GM21619 (cell line): ENCODE results near the gene TEKT4.
"Not testable (repeated sequence)": the region's sequence is repeated elsewhere in the genome, so short reads cannot be mapped to it uniquely, and the experiment has no call there.

Experiments used
- ATAC-seq: cut with Tn5 transposase; IDR thresholded peaks from one replicate; pipeline ENCODE4 v1.9.1; 2021; ENCODE audit not compliant: unreplicated experiment

Gene TEKT4

GRCh38 chr2:94875064-94875819 is 4.0 kb downstream of the TEKT4 start:
- no peak for ATAC-seq

- ATAC-seq, result no peak
Measured at GRCh38 chr2:94875820-94876522, 4.7 kb downstream of the TEKT4 start.

- no peak for ATAC-seq
Measured at GRCh38 chr2:94876523-94876863, 5.3 kb downstream of the TEKT4 start.

GRCh38 chr2:94877129-94877528 is 5.9 kb downstream of the TEKT4 start:
- no peak for ATAC-seq

DNA sequence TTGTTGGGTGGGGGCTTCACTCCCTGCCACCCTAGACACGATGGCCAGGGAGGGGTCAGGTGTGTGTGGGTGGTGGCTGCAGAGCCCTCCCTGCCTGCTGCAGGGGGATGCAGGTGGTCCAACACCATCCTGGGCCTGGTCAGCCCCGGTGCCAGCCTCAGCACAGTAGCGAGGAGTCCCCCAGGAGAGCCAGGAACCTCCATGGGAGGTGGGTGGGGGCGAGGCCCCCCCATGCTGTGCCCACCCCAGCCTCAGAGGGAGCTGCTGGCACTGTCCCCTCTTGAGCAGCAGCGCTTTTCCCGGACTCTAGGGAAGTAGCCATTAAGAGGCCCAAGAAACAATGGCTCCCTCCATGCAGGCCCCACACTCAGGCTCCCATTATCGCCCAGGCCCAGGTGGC is 7.3 kb downstream of the TEKT4 start:
- ATAC-seq, result not testable (repeated sequence)

GRCh38 chr2:94879314-94879981 is 8.2 kb downstream of the TEKT4 start:
- ATAC-seq, result no peak

DNA sequence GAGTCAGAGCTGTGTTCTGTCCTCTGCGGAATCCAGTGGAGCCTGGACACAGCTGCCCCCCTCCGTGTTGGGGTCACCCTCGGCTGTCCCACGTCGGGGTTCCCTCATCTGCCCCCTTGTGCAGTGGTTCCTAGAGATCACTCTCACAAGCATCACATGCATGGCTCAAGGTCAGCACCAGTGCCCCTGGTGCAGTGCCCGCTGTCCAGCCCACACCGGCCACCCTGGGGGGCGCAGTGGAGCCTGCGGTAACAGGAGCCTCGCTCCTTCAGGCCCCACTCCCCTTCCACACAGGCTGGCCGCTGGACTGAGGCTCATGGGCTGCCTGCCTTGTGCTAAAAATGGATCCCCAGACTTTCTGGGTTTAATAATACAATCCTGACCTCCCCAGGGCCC is 8.8 kb downstream of the TEKT4 start:
- ATAC-seq, result no peak

DNA sequence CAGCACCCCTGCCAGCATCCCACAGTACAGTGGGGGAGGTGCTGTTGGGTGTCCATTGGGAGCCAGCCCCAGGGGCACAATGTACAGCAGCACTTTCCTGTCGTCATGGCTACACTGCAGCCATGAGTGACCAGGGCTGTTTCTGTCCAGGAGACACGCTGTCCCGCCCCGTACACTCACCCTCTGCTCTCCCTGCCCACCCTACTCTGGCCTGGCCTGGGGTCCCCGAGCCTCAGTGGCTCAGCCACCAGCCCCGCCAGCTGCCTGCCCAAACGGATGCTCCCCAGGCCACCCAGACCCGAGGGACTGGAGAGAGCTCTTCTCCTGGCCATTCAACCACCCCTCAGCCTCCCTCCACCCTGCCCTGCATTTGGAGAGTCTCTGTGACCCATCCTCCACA is 9.3 kb downstream of the TEKT4 start:
- ATAC-seq, result no peak

DNA sequence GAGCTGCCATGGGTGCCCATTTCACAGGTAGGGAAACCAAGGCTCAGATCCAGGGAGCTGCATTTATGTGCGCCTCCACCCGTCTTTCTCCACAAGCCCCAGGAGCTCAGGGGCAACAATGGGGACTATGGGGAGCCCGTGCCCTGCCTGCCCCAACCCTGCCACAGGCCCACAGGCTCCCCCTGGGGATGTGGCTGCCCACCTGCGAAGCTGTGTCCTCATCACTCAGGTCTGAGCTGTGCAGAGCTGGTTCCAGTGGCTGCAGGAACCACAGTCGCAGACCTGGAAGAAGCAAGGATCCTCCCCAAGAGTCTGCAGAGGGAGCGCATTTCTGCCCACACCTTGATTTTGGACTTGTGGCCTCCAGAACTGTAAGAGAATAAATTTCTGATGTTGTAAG is 9.8 kb downstream of the TEKT4 start:
- no peak for ATAC-seq

DNA sequence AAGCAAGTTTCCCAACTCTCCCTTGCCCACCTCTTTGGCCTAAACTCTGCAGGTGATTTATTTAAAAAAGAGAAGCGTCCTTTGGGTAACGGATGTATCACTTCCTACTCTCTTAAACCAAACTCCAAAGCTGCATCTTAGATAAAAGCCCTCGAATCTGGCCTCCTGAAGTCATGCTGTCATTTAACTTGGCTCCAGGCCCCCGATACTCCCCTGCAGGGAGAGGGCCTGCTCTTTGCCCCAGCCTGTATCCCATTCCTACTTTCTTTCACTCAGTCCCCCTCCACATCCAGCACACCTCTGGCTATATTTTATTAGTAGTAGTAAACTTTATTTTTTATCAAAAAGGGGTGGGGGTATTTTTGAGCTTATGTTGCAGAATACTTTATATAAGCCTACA is 19.0 kb downstream of the TEKT4 start:
- no peak for ATAC-seq

- not testable (repeated sequence) for ATAC-seq
Measured at GRCh38 chr2:94895273-94895672, 24.0 kb downstream of the TEKT4 start.

DNA sequence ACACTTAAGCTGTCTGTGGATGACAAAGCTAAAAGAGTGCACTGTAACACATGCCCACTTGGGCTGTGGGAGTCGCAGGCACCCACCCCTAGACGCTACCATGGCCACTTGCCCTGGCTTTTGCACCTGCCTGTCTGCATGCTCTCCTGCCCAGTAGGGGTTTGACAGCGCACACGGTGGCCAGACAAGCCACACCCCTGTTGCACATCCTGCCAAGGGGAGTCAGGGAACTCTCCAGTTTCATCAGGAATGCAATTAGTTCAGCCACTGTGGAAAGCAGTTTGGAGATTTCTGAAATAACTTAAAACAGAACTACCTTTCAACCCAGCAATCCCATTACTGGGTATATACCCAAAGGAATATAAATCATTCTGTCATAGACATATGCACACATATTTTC is 35.7 kb downstream of the TEKT4 start:
- not testable (repeated sequence) for ATAC-seq

- no peak for ATAC-seq
Measured at GRCh38 chr2:94923196-94923595, 52.0 kb downstream of the TEKT4 start.

DNA sequence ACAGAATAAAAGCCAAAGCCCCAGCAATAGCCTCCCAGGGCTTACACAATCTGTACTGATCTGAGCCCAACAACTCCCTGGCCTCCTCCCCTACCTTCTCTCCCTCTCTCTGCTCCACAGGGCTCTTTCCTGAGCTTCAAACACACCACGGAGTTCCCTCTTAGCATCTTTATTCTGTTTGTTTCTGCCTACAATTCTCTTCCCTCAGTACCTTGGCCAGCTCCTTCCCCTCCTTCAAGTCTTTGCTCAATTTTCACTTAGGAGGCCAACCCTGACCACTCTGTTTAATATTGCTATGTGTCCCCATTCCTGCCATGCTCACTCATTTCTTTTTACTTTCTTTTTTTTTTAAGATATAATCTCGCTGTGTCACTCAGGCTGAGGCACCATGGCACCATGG is 53.8 kb downstream of the TEKT4 start:
- not testable (repeated sequence) for ATAC-seq
